GM19452 (cell line): ENCODE results near the gene FUT8.

Experiments
- ATAC-seq: cut with Tn5 transposase; IDR thresholded peaks from one replicate; pipeline ENCODE4 v1.9.1; 2021; ENCODE audit not compliant: unreplicated experiment

FUT8 gene

GRCh38 chr14:65491274-65491673 is 78.7 kb downstream of the FUT8 start:
- ATAC-seq, result no peak

- ATAC-seq, result no peak
Measured at GRCh38 chr14:65492266-65492665, 79.7 kb downstream of the FUT8 start.

GRCh38 chr14:65495196-65495595 is 82.7 kb downstream of the FUT8 start:
- no peak for ATAC-seq

- no peak for ATAC-seq
Measured at GRCh38 chr14:65496178-65496993, 83.9 kb downstream of the FUT8 start.

- ATAC-seq, result no peak
Measured at GRCh38 chr14:65499138-65499537, 86.6 kb downstream of the FUT8 start.

GRCh38 chr14:65500075-65500474 is 87.5 kb downstream of the FUT8 start:
- no peak for ATAC-seq

- ATAC-seq, result no peak
Measured at GRCh38 chr14:65501328-65501727, 88.8 kb downstream of the FUT8 start.

GRCh38 chr14:65502676-65503124 is 90.2 kb downstream of the FUT8 start:
- ATAC-seq, result no peak

- ATAC-seq, result no peak
Measured at GRCh38 chr14:65503771-65504170, 91.2 kb downstream of the FUT8 start.

- no peak for ATAC-seq
Measured at GRCh38 chr14:65506801-65507200, 94.3 kb downstream of the FUT8 start.

- ATAC-seq, result no peak
Measured at GRCh38 chr14:65509842-65510241, 97.3 kb downstream of the FUT8 start.

GRCh38 chr14:65513671-65514070 is 101.1 kb downstream of the FUT8 start:
- no peak for ATAC-seq

GRCh38 chr14:65517635-65518542 is 105.4 kb downstream of the FUT8 start:
- no peak for ATAC-seq

GRCh38 chr14:65528069-65528468 is 115.5 kb downstream of the FUT8 start:
- ATAC-seq, result no peak

- ATAC-seq, result no peak
Measured at GRCh38 chr14:65531148-65531547, 118.6 kb downstream of the FUT8 start.

GRCh38 chr14:65533736-65534404 is 121.3 kb downstream of the FUT8 start:
- ATAC-seq, result no peak

GRCh38 chr14:65536781-65537423 is 124.4 kb downstream of the FUT8 start:
- ATAC-seq, result no peak

GRCh38 chr14:65548878-65549277 is 136.3 kb downstream of the FUT8 start:
- ATAC-seq, result no peak

GRCh38 chr14:65549429-65549828 is 136.9 kb downstream of the FUT8 start:
- ATAC-seq, result no peak

GRCh38 chr14:65550779-65551643 is 138.5 kb downstream of the FUT8 start:
- ATAC-seq, result no peak
